Erythroblast (primary cell): Measurements from ENCODE around the gene SERPINC1.

Experiments
- GATA1 ChIP-seq: IDR thresholded peaks from 2 replicates; pipeline ENCODE4 v1.6.1; 2011; ENCODE audit warnings: low read depth, mild to moderate bottlenecking, control low read depth, low read length, moderate library complexity
- POLR2A ChIP-seq: IDR thresholded peaks from 2 replicates; pipeline ENCODE4 v1.6.1; 2011; ENCODE audit warnings: mild to moderate bottlenecking, low read length

DNA sequence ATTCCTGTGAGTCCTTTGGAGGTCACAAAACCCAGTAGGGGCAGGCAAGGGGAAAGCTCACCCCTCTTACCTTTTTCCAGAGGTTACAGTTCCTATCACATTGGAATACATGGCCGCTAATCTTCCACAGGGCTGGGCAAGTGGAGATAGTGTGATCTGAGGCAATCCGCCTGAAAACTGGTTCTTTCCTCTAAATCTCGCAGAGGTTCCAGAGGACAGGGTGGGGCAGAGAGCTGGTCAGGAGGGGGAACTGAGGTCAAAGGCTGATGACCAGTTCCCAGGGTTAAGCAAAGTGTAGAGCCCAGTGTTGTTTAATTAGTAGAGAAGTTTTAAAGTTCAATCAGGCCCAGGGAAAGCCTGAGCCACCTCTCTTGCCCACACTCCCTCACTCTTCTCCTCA lies at the start of gene SERPINC1:
- no peak for TF ChIP-seq POLR2A
- TF ChIP-seq GATA1, result no peak
